IMR-90 (cell line): ENCODE results near the gene LY6G5C. TPM values are rescaled to one million over a fixed set of nuclear protein-coding genes. Genes with fewer than 3 reads are reported as not detected.
A peak's percentile ranks its signal among the peaks of the same experiment; 100 is the strongest.

ENCODE experiments used
- ATAC-seq: fragments of 200-7000 bp; cut with Tn5 transposase; 2 replicates; pipeline ENCODE4 v1.9.1; 2020; ENCODE audit warnings: low read depth, mild to moderate bottlenecking, moderate library complexity
- BruUV-seq: library from RNA; stranded (reverse); fragments of 400-500 nt; replicated peaks from 2 replicates; lab custom pipeline; 2021; lab: Mats Ljungman, UMichigan
- CTCF ChIA-PET: fragments of 300-600 bp; formaldehyde crosslinking; extraction: SDS; loops from one replicate; lab custom pipeline; 2021; ENCODE audit warnings: antibody characterized with exemption; lab: Yijun Ruan, JAX
- POLR2A ChIA-PET: fragments of 300-600 bp; sonication (Branson Sonifier 250); formaldehyde crosslinking; loops from one replicate; lab custom pipeline; 2022; ENCODE audit warnings: antibody characterized with exemption; ENCODE audit not compliant: unreplicated experiment; lab: Charles Lee
- DNase-seq: peaks from one replicate; pipeline ENCODE4 v3.0.0; 2013
- H2AFZ ChIP-seq: replicated peaks from 2 replicates; pipeline ENCODE3; 2013; ENCODE audit warnings: low read length, mild to moderate bottlenecking; ENCODE audit not compliant: poor library complexity
- H2AK5ac ChIP-seq: 2 replicates; pipeline ENCODE4 v1.6.1; 2013; ENCODE audit warnings: low read depth, low read length, inconsistent platforms
- H2AK9ac ChIP-seq: replicated peaks from 2 replicates; pipeline ENCODE3; 2013; ENCODE audit warnings: mild to moderate bottlenecking, low read depth, low read length, moderate library complexity; ENCODE audit not compliant: poor library complexity
- H2BK120ac ChIP-seq: 2 replicates; pipeline ENCODE4 v1.6.1; 2013; ENCODE audit warnings: low read depth, low read length, inconsistent platforms
- H2BK15ac ChIP-seq: 3 replicates; pipeline ENCODE4 v1.6.1; 2013; ENCODE audit warnings: low read depth, low read length, inconsistent platforms
- H2BK20ac ChIP-seq: 2 replicates; pipeline ENCODE4 v1.6.1; 2013; ENCODE audit warnings: low read depth, mild to moderate bottlenecking, inconsistent platforms, low read length, moderate library complexity
- H2BK5ac ChIP-seq: 2 replicates; pipeline ENCODE4 v1.6.1; 2013; ENCODE audit warnings: mild to moderate bottlenecking, low read depth, low read length, inconsistent platforms; ENCODE audit not compliant: poor library complexity, severe bottlenecking
- H3K14ac ChIP-seq: replicated peaks from 2 replicates; pipeline ENCODE4 v1.6.1; 2013; ENCODE audit warnings: low read depth, low read length, inconsistent platforms
- H3K18ac ChIP-seq: 2 replicates; pipeline ENCODE4 v1.6.1; 2013; ENCODE audit warnings: low read depth, low read length, control low read depth
- H3K23ac ChIP-seq: 2 replicates; pipeline ENCODE4 v1.6.1; 2013; ENCODE audit warnings: low read depth, low read length, inconsistent platforms
- H3K27ac ChIP-seq: 2 replicates; pipeline ENCODE4 v1.5.1; 2013; ENCODE audit warnings: mild to moderate bottlenecking, control low read depth, low read length; ENCODE audit not compliant: insufficient read depth
- H3K27me3 ChIP-seq: 2 replicates; pipeline ENCODE4 v1.6.1; 2013; ENCODE audit warnings: low read length; ENCODE audit not compliant: control insufficient read depth, insufficient read depth
- H3K36me3 ChIP-seq: 2 replicates; pipeline ENCODE4 v1.6.1; 2013; ENCODE audit warnings: low read length, mixed read lengths; ENCODE audit not compliant: control insufficient read depth, insufficient read depth
- H3K4ac ChIP-seq: 2 replicates; pipeline ENCODE4 v1.6.1; 2013; ENCODE audit warnings: low read depth, low read length, inconsistent platforms
- H3K4me1 ChIP-seq: 2 replicates; pipeline ENCODE4 v1.6.1; 2013; ENCODE audit warnings: low read length, mixed read lengths; ENCODE audit not compliant: control insufficient read depth, insufficient read depth
- H3K4me2 ChIP-seq: 2 replicates; pipeline ENCODE4 v1.6.1; 2013; ENCODE audit warnings: low read depth, mild to moderate bottlenecking, control low read depth, low read length, moderate library complexity
- H3K4me3 ChIP-seq: 2 replicates; pipeline ENCODE4 v1.5.1; 2013; ENCODE audit warnings: low read depth, mild to moderate bottlenecking, control low read depth, low read length, moderate library complexity; ENCODE audit not compliant: insufficient read depth
- H3K56ac ChIP-seq: 2 replicates; pipeline ENCODE4 v1.6.1; 2013; ENCODE audit warnings: low read length, inconsistent platforms; ENCODE audit not compliant: insufficient read depth; ENCODE audit errors: extremely low read depth
- H3K79me1 ChIP-seq, 2 experiments: 2 replicates each; pipeline ENCODE4 v1.6.1; 2013; ENCODE audit warnings: low read length in 2 of 2, inconsistent platforms in 1 of 2, low read depth in 1 of 2
- H3K9ac ChIP-seq: 2 replicates; pipeline ENCODE4 v1.6.1; 2013; ENCODE audit warnings: low read depth, low read length, control low read depth
- H3K9me1 ChIP-seq: 2 replicates; pipeline ENCODE4 v1.6.1; 2013; ENCODE audit warnings: low read length, inconsistent platforms; ENCODE audit not compliant: insufficient read depth
- H3K9me3 ChIP-seq: 2 replicates; pipeline ENCODE4 v1.6.1; 2013; ENCODE audit warnings: low read length; ENCODE audit not compliant: control insufficient read depth, insufficient read depth
- H4K20me1 ChIP-seq: 2 replicates; pipeline ENCODE4 v1.6.1; 2013; ENCODE audit warnings: low read length, inconsistent platforms; ENCODE audit not compliant: insufficient read depth
- H4K5ac ChIP-seq: 2 replicates; pipeline ENCODE4 v1.6.1; 2013; ENCODE audit warnings: mild to moderate bottlenecking, low read depth, low read length, control low read depth
- H4K8ac ChIP-seq, 2 experiments: 2 replicates each; pipeline ENCODE4 v1.6.1; 2013; ENCODE audit warnings: low read depth in 2 of 2, low read length in 2 of 2, control low read depth in 1 of 2, inconsistent platforms in 1 of 2
- H4K91ac ChIP-seq: 2 replicates; pipeline ENCODE4 v1.6.1; 2013; ENCODE audit warnings: low read depth, low read length, inconsistent platforms; ENCODE audit not compliant: insufficient read depth
- CEBPB ChIP-seq: IDR thresholded peaks from 2 replicates; pipeline ENCODE4 v1.6.1; 2012; ENCODE audit warnings: low read depth, low read length, improper control_type of control experiment
- ELK1 ChIP-seq: fragments of 150-350 bp; IDR thresholded peaks from 2 replicates; pipeline ENCODE4 v1.6.1; 2016; ENCODE audit warnings: low read depth, mild to moderate bottlenecking, low read length, moderate library complexity, borderline replicate concordance
- MAFK ChIP-seq: IDR thresholded peaks from 2 replicates; pipeline ENCODE4 v1.6.1; 2012; ENCODE audit warnings: low read depth, low read length, improper control_type of control experiment
- MXI1 ChIP-seq: IDR thresholded peaks from 2 replicates; pipeline ENCODE4 v1.6.1; 2012; ENCODE audit warnings: low read depth, mild to moderate bottlenecking, low read length, moderate library complexity, borderline replicate concordance
- POLR2A ChIP-seq: IDR thresholded peaks from 2 replicates; pipeline ENCODE4 v1.6.1; 2012; ENCODE audit warnings: mild to moderate bottlenecking, low read depth, low read length
- WGBS, 2 experiments: methylation state at CpG; one replicate each; pipeline versions ENCODE4 v1.1.5 to v1.1.7; 2013; ENCODE audit warnings: missing lambda C conversion rate in 2 of 2; ENCODE audit not compliant: insufficient read length in 1 of 2; ENCODE audit errors: extremely low coverage in 2 of 2; 5-methylcytosine and 5-hydroxymethylcytosine counted together
- dilution Hi-C: fragments of 300-500 bp; cut with HindIII; formaldehyde crosslinking; loops from one replicate; pipeline ENCODE4 v1.14.3; 2018; ENCODE audit warnings: low sequenced_read_pairs; ENCODE audit not compliant: unreplicated experiment
- in situ Hi-C: fragments of 300-500 bp; cut with MboI; formaldehyde crosslinking; loops from 3 replicates; pipeline ENCODE4 v1.14.3; 2019; ENCODE audit warnings: low sequenced_read_pairs, inconsistent platforms, mixed read lengths
- intact Hi-C: fragments of 100-400 bp; cut with micrococcal nuclease; formaldehyde crosslinking; loops from 2 replicates; pipeline ENCODE4 v1.10.0; 2022
- polyA plus RNA-seq, 3 experiments: library from polyadenylated mRNA; depleted of rRNA; stranded (reverse); fragments of >200 nt; gene quantifications; 2 replicates each; pipeline ENCODE4 v1.2.3, GENCODE V29; 2012; ENCODE audit warnings: low replicate concordance in 1 of 3
- total RNA-seq: library from RNA; depleted of rRNA; stranded (reverse); fragments of >200 nt; gene quantifications from 2 replicates; pipeline ENCODE4 v1.2.3, GENCODE V29; 2012

The LY6G5C gene
- total and polyA plus RNA-seq, 2 of the 4 experiments (the other 2 are of a cell fraction), result 0.18 to 2.0 TPM

- peak; percentile 82 for ATAC-seq
- no peaks in the 10 kb centered on the region for H3K9me3 ChIP-seq
Measured at GRCh38 chr6:31660381-31661261, 20.2 kb downstream of the LY6G5C start, which contains the start of gene C6orf47. Gene C6orf47, minus strand, starts transcription at chr6:31660778. Its CDS starts 831 bp downstream, at chr6:31659947.

More at GRCh38 chr6:31660381-31661261, 20.2 kb downstream of the LY6G5C start, which contains the start of gene C6orf47:
- no TSS peak for BruUV-seq
- peak; percentile 75 for DNase-seq
- Histone ChIP-seq H3K9me1 (peaks cover 17% of the 10 kb centered on the region; the same call in 1 of the 2 replicates), H3K79me1 (peaks cover 26 to 84% of the 10 kb centered on the region in 2 experiments; a peak in 3 of 4 replicates), H3K4me3 (peak within 1 kb of the TSS; percentile 92), H4K20me1 (peaks cover 17% of the 10 kb centered on the region), H3K4ac (peak within 1 kb of the TSS; percentile 88), H2AK5ac (peak within 1 kb of the TSS; percentile 89), H2BK120ac (peak within 1 kb of the TSS; percentile 18; the same call in 1 of the 2 replicates), H3K36me3 (peaks cover 15% of the 10 kb centered on the region), H3K4me2 (peak within 1 kb of the TSS; percentile 87), H4K5ac (peak within 1 kb of the TSS; percentile 57), H3K27me3 (no peaks in the 10 kb centered on the region), H3K23ac (peak within 1 kb of the TSS; percentile 57), H2AFZ (peak within 1 kb of the TSS; percentile 89), H2BK5ac (peak within 1 kb of the TSS; percentile 78), H3K4me1 (peaks cover 21% of the 10 kb centered on the region), H2BK15ac (no peak within 1 kb of the TSS), H4K91ac (peak within 1 kb of the TSS; percentile 86), H4K8ac (peak within 1 kb of the TSS; percentile 82 to 95), H2AK9ac (peak within 1 kb of the TSS; percentile 90), H3K27ac (peak within 1 kb of the TSS; percentile 93), H3K18ac (peak within 1 kb of the TSS; percentile 47), H3K14ac (peak within 1 kb of the TSS; percentile 95), H3K9ac (peak within 1 kb of the TSS; percentile 98), H3K56ac (peak within 1 kb of the TSS; percentile 90), H2BK20ac (no peak within 1 kb of the TSS)
- dilution Hi-C loops, result no loop called here
- 1% methylated on average over 38 of the region's 52 CpGs; no CpG with 5 or more reads in 1 of the 2 experiments for WGBS, 2 experiments
- in situ Hi-C loops, result no loop called here
- POLR2A ChIA-PET, result interaction anchor here (0.5 to 1.2 kb wide), 8 partner anchors 9 to 1758 kb away, joined by 3 to 11 read pairs (median 3); partner anchors contain the start of genes ABHD16A and BAG6
- CTCF ChIA-PET, result interaction anchor here (0.6 kb wide), 1 partner anchor 114 kb away, joined by 3 read pairs; the partner anchor contains the start of gene ATP6V1G2
- peak; percentile 86 for TF ChIP-seq CEBPB
- TF ChIP-seq POLR2A, result peak; percentile 76
- TF ChIP-seq MXI1, result peak; percentile 24; the same call in 1 of the 2 replicates
- no peak for TF ChIP-seq MAFK
- no peak for TF ChIP-seq ELK1
- intact Hi-C loops, result loop anchor here (5.0 kb wide), 1 partner anchor 172 kb away; no protein-coding TSS in a partner anchor
